Tibial nerve (tissue), 3 donors: Measurements from ENCODE around the gene HAGH.

Experiments
- POLR2A ChIP-seq, 2 donors: fragments of 450-650 bp; IDR thresholded peaks; one replicate each; pipeline ENCODE4 v1.6.1; 2017; ENCODE audit warnings: antibody characterized with exemption in 2 of 2, mild to moderate bottlenecking in 2 of 2, moderate library complexity in 2 of 2
- TF ChIP-seq, protein P1 (sequence below), 5 experiments: fragments of 200-600 bp in 3 of 5; fragments of 450-650 bp in 2 of 5; sonication (generic) in 3 of 5; IDR thresholded peaks; one replicate each; pipeline ENCODE4 v1.5.1; 2016 to 2019; ENCODE audit warnings: antibody characterized with exemption in 5 of 5, mild to moderate bottlenecking in 3 of 5, moderate library complexity in 2 of 5

- TF ChIP-seq, protein P1, sequence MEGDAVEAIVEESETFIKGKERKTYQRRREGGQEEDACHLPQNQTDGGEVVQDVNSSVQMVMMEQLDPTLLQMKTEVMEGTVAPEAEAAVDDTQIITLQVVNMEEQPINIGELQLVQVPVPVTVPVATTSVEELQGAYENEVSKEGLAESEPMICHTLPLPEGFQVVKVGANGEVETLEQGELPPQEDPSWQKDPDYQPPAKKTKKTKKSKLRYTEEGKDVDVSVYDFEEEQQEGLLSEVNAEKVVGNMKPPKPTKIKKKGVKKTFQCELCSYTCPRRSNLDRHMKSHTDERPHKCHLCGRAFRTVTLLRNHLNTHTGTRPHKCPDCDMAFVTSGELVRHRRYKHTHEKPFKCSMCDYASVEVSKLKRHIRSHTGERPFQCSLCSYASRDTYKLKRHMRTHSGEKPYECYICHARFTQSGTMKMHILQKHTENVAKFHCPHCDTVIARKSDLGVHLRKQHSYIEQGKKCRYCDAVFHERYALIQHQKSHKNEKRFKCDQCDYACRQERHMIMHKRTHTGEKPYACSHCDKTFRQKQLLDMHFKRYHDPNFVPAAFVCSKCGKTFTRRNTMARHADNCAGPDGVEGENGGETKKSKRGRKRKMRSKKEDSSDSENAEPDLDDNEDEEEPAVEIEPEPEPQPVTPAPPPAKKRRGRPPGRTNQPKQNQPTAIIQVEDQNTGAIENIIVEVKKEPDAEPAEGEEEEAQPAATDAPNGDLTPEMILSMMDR (IDR thresholded peaks at IDR 0.05) = no peak
- no peak for TF ChIP-seq POLR2A (IDR thresholded peaks at IDR 0.05)
Measured at GRCh38 chr16:1865902-1866690, 39.5 kb upstream of the HAGH start.
